ENCODE measurements around the gene PRM3. TPM values are rescaled to one million over a fixed set of nuclear protein-coding genes. Genes with fewer than 3 reads are reported as not detected.

The PRM3 gene, protein sequence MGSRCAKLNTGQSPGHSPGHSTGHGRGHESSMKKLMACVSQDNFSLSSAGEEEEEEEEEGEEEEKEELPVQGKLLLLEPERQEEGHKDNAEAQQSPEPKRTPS
- total RNA-seq (2014; rRNA removed; shearing (Covaris generic)) = not detected in 2 replicates
- not detected in 2 replicates for polyA plus RNA-seq (2014; cell fraction: nucleus; rRNA removed)

- DNase-seq (ENCODE audit: extremely low read depth, low read depth) = no peak
These were observed at the start of gene PRM3 for GRCh38 chr16:11272921-11273720. PRM3 (minus strand) TSS chr16:11273629; CDS start chr16:11273595, 34 bp downstream.

DNA sequence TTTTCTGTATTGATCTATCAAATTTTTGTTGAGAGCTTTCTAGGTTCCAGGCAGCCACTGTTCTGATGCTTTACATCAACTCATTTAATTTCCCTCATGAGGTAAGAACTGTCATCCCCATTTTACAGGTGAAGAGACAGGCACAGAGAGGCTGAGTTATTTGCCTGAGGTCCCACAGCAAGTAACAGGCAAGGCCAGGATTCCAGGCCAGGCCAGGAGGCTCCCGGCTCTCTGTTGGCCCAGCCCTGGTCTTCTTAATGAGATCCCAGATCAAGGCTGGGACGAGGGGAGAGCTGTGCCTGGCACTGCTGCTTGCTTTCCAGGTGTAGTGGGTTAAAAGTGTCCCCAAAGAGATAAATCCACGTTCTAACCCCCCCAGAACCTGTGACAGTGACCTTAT lies 49.4 kb upstream of the PRM3 start:
- no peak for DNase-seq (ENCODE audit: extremely low read depth, low read depth)

GRCh38 chr16:11321662-11322061 lies 48.2 kb upstream of the PRM3 start:
- DNase-seq (ENCODE audit: extremely low read depth, low read depth) = no peak

DNA sequence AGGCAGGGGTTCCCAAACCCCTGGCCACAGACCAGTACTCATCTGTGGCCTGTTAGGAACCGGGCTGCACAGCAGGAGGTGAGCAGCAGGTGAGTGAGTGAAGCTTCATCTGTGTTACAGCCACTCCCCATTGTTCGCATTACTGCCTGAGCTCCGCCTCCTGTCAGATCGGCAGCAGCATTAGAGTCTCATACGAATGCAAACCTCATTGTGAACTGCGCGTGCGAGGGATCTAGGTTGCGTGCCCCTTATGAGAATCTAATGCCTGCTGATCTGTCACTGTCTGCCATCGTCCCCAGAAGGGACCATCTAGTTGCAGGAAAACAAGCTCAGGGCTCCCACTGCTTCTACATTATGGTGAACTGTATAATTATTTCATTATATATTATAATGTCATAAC lies 46.7 kb upstream of the PRM3 start:
- DNase-seq (ENCODE audit: extremely low read depth, low read depth) = no peak

DNA sequence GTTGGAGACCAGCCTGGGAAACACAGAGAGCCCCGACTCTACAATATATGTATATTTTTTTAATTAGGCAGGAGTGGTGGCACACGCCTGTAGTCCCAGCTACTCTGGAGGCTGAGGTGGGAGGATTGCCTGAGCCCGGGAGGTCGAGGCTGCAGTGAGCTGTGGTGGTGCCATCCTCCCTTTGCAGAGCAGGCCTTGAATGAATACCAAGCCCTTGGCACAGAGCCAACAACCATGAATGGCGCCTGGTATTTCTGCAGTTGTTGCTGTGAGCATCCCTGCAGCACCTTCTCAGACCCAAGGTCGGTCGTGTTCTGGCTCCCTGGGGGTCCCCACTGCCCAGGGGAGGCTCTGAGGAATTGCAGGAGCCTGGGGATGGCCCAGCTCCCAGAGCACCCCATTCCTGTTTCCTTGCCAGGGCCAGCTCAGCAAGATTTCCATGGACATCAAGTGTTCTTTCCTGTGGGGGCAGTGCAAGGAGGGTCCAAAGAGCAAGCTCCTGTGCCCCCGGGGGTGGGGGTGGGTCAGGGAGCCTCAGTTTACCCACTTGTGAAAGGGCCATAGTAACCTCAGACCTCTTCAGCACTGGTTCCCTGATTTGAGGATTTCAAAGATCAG lies 46.2 kb upstream of the PRM3 start:
- DNase-seq (ENCODE audit: extremely low read depth, low read depth) = no peak

DNA sequence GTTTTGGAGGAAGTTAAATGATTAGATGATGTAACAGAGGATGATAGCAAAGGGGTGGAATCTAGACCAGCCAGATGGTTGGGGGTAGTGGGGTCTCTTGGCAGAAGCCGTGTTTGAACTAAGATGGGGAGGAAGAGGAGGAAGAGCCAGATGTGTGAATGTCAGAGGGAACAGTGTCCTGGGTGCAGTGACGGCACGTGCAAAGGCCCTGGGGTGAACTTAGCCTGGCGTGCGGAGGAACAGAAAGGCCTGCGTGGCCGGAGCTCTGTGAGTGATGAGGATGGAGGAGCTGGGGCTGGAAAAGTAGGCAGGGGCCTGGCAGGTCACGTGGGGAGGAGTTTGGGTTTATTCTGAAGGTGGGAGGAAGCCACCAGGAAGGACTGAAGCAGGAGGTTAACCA lies 45.4 kb upstream of the PRM3 start:
- DNase-seq (ENCODE audit: extremely low read depth, low read depth) = no peak

GRCh38 chr16:11316331-11317015 lies 43.0 kb upstream of the PRM3 start:
- DNase-seq (ENCODE audit: extremely low read depth, low read depth) = no peak

DNA sequence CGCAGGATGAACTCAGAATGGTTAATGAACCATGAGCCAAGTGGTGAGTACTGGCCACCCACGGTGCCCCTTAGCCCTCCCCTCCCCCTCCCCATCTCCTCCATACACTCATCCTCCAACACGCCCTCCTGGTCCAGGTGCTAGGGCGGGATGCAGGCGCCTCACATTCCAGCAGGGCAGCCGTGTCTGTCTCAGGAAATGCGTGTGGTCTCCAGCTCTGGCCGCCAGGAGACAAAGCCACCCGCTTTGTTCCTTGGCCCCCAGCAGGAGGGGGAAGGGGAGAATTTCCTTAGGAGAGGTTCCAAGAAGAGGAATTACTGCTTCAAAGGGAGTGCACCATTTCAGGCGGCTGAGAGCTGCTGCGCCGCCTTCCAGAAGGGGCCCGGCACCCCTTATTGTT lies 42.1 kb upstream of the PRM3 start:
- DNase-seq (ENCODE audit: extremely low read depth, low read depth) = no peak

- DNase-seq (ENCODE audit: extremely low read depth, low read depth) = no peak
These were observed 41.0 kb upstream of the PRM3 start for GRCh38 chr16:11314309-11314894.

DNA sequence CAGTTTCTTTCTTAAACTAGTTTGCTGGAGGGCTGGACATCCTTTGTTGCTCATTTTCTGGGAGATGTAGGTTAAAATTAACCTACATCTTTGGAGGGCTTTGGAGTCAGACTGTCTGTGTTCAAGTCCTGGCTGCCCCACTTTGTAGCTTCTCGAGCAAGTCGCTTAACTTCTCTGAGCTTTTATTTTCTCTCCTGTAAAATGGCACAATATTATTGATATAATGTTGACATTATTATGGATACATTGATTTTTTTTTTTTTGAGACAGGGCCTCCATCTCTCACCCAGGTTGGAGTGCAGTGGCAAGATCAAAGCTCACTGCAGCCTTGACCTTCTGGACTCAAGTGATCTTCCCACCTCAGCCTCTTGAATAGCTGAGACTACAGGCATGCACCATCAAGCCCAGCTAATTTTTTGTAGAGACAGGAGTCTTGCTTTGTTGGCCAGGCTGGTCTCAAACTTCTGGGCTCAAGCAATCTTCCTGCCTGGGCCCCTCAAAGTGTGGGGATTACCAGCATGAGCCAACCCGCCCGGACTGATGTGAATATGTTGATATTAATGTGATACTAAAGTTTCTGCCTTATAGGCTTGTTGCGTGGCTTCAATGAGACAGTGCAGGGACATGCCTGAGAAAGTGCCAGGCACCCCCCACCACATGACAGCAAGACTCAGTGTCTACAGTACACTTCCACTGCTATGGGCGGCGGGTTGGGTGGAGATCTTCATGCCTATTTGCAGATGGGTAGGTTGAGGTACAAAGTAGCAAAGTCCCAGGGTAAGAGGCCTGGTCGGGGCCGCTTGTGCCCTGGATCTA lies 40.3 kb upstream of the PRM3 start:
- DNase-seq (ENCODE audit: extremely low read depth, low read depth) = no peak

- DNase-seq (ENCODE audit: extremely low read depth, low read depth) = no peak
These were observed 39.5 kb upstream of the PRM3 start for GRCh38 chr16:11312718-11313492.

DNA sequence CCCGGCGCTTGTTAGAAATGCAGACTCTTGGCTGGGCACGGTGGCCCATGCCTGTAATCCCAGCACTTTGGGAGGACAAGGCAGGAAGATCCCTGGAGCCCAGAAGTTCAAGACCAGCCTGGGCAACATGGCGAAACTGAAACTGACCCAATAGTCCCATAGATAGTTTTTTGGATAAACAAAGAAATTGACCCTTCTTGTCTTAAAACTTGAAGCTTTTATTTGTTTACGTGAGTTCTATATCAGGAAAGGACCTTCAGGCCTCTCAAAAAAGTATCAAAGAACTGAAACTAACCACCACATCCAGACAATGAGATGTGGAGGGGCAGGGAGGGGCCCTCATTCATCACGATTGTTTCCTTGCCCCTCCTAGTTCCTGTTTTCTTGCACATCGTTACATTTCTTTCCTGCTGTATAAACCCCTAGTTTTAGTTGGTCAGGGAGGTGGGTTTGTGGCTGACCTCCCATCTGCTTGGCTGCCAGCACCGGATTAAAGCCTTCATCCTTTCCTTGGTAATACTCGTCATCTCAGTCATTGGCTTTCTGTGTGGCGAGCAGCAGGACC lies 37.6 kb upstream of the PRM3 start:
- DNase-seq (ENCODE audit: extremely low read depth, low read depth) = no peak

DNA sequence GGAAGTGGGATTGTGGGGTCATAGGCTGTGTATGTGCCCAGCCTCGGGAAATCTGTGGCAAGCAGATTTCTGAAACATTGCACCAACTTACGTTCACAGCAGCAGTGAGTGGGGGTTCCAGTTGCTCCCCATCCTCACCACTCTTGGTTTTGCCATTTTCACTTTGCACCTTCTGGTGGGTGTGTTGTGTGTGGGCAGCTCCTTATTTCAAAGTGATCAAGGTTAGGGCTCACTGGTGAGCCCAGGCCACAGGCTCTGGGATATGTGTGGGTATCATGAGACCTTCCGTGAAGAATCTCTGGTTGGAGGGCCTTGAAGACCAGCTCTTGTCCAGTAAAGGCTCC lies 37.2 kb upstream of the PRM3 start:
- no peak for DNase-seq (ENCODE audit: extremely low read depth, low read depth)

GRCh38 chr16:11309895-11310633 lies 36.6 kb upstream of the PRM3 start:
- DNase-seq (ENCODE audit: extremely low read depth, low read depth) = no peak

DNA sequence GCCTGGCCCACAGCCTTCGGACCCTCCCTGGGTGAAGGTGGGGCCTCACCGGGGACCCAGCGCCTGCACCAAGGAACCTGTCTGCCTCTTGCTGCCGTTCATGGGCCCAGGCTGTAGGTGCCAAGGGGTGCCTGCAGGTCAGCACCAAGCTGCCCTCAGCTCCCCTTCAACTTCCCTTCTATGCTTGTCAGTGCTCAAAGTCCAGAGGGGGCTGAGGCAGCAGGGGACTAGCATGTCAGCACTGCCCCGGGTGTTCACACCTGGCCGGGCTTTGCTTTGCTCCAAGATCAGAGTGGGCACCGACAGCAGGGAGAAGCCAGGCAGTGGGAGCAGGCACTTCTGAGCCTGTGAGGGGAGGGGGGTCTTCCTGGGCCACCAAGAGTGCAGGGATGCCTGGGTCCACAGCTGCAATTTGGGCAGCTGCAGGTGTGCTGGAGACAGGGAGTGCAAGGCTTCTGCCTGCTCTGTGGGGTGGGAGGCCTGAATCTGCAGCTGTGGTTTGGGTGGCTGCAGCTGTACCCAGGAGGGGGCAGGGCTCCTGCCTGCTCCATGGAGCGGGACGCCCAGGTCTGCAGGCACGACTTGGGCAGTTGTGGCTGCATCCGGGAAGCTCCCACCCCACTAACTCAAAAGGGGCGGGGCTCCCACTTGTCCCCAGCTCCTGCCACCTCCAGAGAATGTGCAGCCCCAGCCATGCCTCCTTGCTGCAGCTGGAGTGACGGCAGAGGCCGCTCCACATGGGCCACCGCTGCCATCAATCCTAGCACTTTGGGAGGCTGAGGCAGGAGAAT lies 35.3 kb upstream of the PRM3 start:
- no peak for DNase-seq (ENCODE audit: extremely low read depth, low read depth)

DNA sequence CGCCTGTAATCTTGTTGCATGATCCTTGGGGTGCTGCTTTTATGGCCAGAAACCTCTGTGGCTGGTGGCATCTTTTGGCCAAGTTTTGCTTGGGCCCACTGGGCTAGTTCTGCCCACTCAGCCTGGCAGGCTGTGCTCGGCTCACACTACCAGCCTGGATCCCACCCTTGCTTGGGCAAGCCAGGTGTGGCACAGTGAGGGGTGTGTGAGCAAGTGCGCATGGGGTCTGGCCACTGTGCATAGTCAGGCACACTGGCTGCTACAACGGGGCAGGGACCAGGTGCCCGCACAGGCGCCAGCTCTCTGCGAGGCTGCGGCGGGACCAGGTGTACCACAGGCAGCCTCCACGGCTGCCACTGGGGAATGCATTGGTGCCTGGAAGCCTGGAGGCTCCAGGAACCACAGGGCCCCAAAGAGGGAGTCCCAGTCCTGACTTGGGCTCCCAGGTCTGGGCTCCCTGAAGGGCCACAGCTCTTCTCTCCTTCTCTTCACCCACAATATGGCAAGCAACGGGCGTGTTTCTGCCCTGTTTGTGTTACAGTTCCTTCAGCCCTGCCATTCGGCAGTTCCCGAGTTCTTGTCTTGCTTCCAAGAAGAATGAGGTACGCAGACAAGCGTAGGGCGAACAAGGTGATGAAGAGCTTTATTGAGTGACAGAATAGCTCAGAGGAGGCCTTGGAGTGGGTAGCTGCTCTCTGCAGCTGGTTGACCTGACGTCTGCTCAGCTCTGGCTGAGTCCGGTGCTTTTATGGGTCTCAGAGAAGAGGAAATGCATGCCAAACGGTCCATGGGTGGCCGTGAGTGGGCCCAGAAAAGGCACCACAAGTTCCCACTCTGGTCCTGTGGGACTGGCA lies 34.4 kb upstream of the PRM3 start:
- DNase-seq (ENCODE audit: extremely low read depth, low read depth) = no peak
